GM12878 (cell line): Measurements from ENCODE around the gene PPP1R1C. TPM values are rescaled to one million over a fixed set of nuclear protein-coding genes. Genes with fewer than 3 reads are reported as not detected.

Experiments
- ATAC-seq: fragments of 200-7000 bp; cut with Tn5 transposase; 3 replicates; pipeline ENCODE4 v1.9.1; 2020; ENCODE audit warnings: mild to moderate bottlenecking, moderate library complexity
- BruUV-seq: library from RNA; stranded (reverse); fragments of 400-500 nt; replicated peaks from 2 replicates; lab custom pipeline; 2021; lab: Mats Ljungman, UMichigan
- CTCF ChIA-PET: fragments of 300-600 bp; sonication (Branson Sonifier 250); formaldehyde crosslinking; extraction: SDS; loops from one replicate; lab custom pipeline; 2021; ENCODE audit warnings: inconsistent platforms; lab: Yijun Ruan, JAX
- POLR2A ChIA-PET: fragments of 350-600 bp; formaldehyde crosslinking; extraction: SDS; loops from one replicate; lab custom pipeline; 2021; ENCODE audit warnings: inconsistent platforms; lab: Charles Lee
- RAD21 ChIA-PET: fragments of 300-600 bp; sonication (Branson Sonifier 250); formaldehyde crosslinking; loops from one replicate; lab custom pipeline; 2023; ENCODE audit warnings: antibody characterized with exemption; ENCODE audit not compliant: unreplicated experiment; lab: Charles Lee
- SMC1A ChIA-PET: fragments of 300-600 bp; sonication (Branson Sonifier 250); formaldehyde crosslinking; loops from one replicate; lab custom pipeline; 2023; ENCODE audit not compliant: unreplicated experiment, uncharacterized antibody; lab: Charles Lee
- DNase-seq: peaks from one replicate; pipeline ENCODE4 v3.0.0-alpha.2; 2011; ENCODE audit warnings: low read depth, low spot score
- FAIRE-seq: peaks from 3 replicates; lab custom pipeline; 2011; peaks lifted over from hg19 to GRCh38; lab: Jason Lieb, UNC
- H2AFZ ChIP-seq: 2 replicates; pipeline ENCODE4 v1.6.0; 2011; ENCODE audit warnings: low read depth, low read length, control low read depth; ENCODE audit not compliant: control insufficient read depth
- H3K27ac ChIP-seq: 2 replicates; pipeline ENCODE4 v1.5.1; 2011; ENCODE audit warnings: control low read depth; ENCODE audit not compliant: control insufficient read depth, insufficient read depth
- H3K27me3 ChIP-seq, 2 experiments: replicated peaks in 1 of 2; 2 replicates each; pipeline versions ENCODE4 v1.6.0 to v1.6.1; 2011; ENCODE audit warnings: low read length in 1 of 2; ENCODE audit not compliant: control insufficient read depth in 2 of 2, insufficient read depth in 2 of 2
- H3K36me3 ChIP-seq, 2 experiments: 2 replicates each; pipeline ENCODE4 v1.5.1; 2011; ENCODE audit warnings: low read length in 1 of 2; ENCODE audit not compliant: control insufficient read depth in 2 of 2, insufficient read depth in 2 of 2
- H3K4me1 ChIP-seq: 2 replicates; pipeline ENCODE4 v1.6.1; 2011; ENCODE audit warnings: mild to moderate bottlenecking, low read length, moderate library complexity, mixed read lengths; ENCODE audit not compliant: control insufficient read depth, insufficient read depth
- H3K4me2 ChIP-seq: 2 replicates; pipeline ENCODE4 v1.6.0; 2011; ENCODE audit warnings: control low read depth; ENCODE audit not compliant: control insufficient read depth, insufficient read depth
- H3K4me3 ChIP-seq: fragments of 200-600 bp; sonication (generic); 2 replicates; pipeline ENCODE4 v1.5.1; 2016
- H3K79me2 ChIP-seq: 2 replicates; pipeline ENCODE4 v1.6.0; 2011; ENCODE audit warnings: low read length; ENCODE audit not compliant: control insufficient read depth, insufficient read depth
- H3K9ac ChIP-seq: 2 replicates; pipeline ENCODE4 v1.8.0; 2011; ENCODE audit warnings: low read length, control low read depth, mixed read lengths; ENCODE audit not compliant: control insufficient read depth, insufficient read depth
- H3K9me3 ChIP-seq: replicated peaks from 3 replicates; pipeline ENCODE4 v1.5.1; 2011; ENCODE audit warnings: mild to moderate bottlenecking, low read length; ENCODE audit not compliant: control insufficient read depth, insufficient read depth
- H4K20me1 ChIP-seq: 2 replicates; pipeline ENCODE4 v1.6.0; 2011; ENCODE audit not compliant: control insufficient read depth, insufficient read depth
- HCFC1 ChIP-seq: fragments of 150-350 bp; IDR thresholded peaks from 2 replicates; pipeline ENCODE4 v1.6.1; 2014; ENCODE audit warnings: low read length
- KLF5 ChIP-seq: fragments of 450-650 bp; IDR thresholded peaks from 2 replicates; pipeline ENCODE4 v1.6.1; 2014; ENCODE audit warnings: mild to moderate bottlenecking; ENCODE audit not compliant: partially characterized antibody
- NFXL1 ChIP-seq: fragments of 450-650 bp; IDR thresholded peaks from 2 replicates; pipeline ENCODE4 v1.6.1; 2017; ENCODE audit warnings: antibody characterized with exemption, mild to moderate bottlenecking, borderline replicate concordance
- NRF1 ChIP-seq: conservative IDR thresholded peaks from 2 replicates; pipeline ENCODE4 v1.6.1; 2011; ENCODE audit warnings: mild to moderate bottlenecking, low read depth, low read length, improper control_type of control experiment
- POLR2AphosphoS2 ChIP-seq: IDR thresholded peaks from 2 replicates; pipeline ENCODE4 v1.6.1; 2011; ENCODE audit warnings: low read depth, mild to moderate bottlenecking, low read length, improper control_type of control experiment, moderate library complexity
- RAD51 ChIP-seq: fragments of 450-650 bp; IDR thresholded peaks from 2 replicates; pipeline ENCODE4 v1.6.1; 2016; ENCODE audit warnings: moderate library complexity, mild to moderate bottlenecking, inconsistent platforms
- RB1 ChIP-seq: fragments of 450-650 bp; formaldehyde crosslinking; IDR thresholded peaks from 2 replicates; pipeline ENCODE4 v1.6.1; 2017; ENCODE audit warnings: mild to moderate bottlenecking, borderline replicate concordance
- RBBP5 ChIP-seq: fragments of 200-600 bp; sonication (generic); conservative IDR thresholded peaks from 2 replicates; pipeline ENCODE4 v1.6.1; 2016
- RFX5 ChIP-seq: IDR thresholded peaks from 2 replicates; pipeline ENCODE4 v1.6.1; 2011; ENCODE audit warnings: low read depth, low read length, improper control_type of control experiment
- SMAD5 ChIP-seq: IDR thresholded peaks from 2 replicates; pipeline ENCODE4 v1.6.1; 2016; ENCODE audit warnings: antibody characterized with exemption, low read depth
- SMC3 ChIP-seq: IDR thresholded peaks from 2 replicates; pipeline ENCODE4 v1.6.1; 2011; ENCODE audit warnings: low read length, improper control_type of control experiment, borderline replicate concordance
- SRF ChIP-seq, 2 experiments: IDR thresholded peaks; 2 replicates each; pipeline ENCODE4 v1.6.1; 2011; ENCODE audit warnings: low read depth in 2 of 2, low read length in 2 of 2, mild to moderate bottlenecking in 1 of 2, moderate library complexity in 1 of 2
- TARDBP ChIP-seq: IDR thresholded peaks from 2 replicates; pipeline ENCODE4 v1.6.1; 2016; ENCODE audit warnings: borderline replicate concordance
- TCF12 ChIP-seq: IDR thresholded peaks from 2 replicates; pipeline ENCODE4 v1.6.1; 2011; ENCODE audit warnings: low read depth, mild to moderate bottlenecking, low read length
- ZSCAN29 ChIP-seq: fragments of 450-650 bp; IDR thresholded peaks from 2 replicates; pipeline ENCODE4 v1.6.1; 2017; ENCODE audit warnings: mild to moderate bottlenecking, moderate library complexity
- WGBS: methylation state at CpG from one replicate; pipeline ENCODE4 v1.1.6; 2016; ENCODE audit warnings: low lambda C conversion rate; ENCODE audit not compliant: insufficient replicate concordance, insufficient coverage; ENCODE audit errors: missing lambda C conversion rate; 5-methylcytosine and 5-hydroxymethylcytosine counted together
- in situ Hi-C: fragments of 300-500 bp; cut with MboI; formaldehyde crosslinking; loops from 9 replicates; pipeline ENCODE4 v1.14.3; 2018; ENCODE audit warnings: mixed read lengths
- intact Hi-C: fragments of 100-400 bp; cut with micrococcal nuclease; formaldehyde crosslinking; loops from one replicate; pipeline ENCODE4 v1.14.2; 2022; ENCODE audit not compliant: unreplicated experiment
- polyA plus RNA-seq, 11 experiments: library from polyadenylated mRNA; depleted of rRNA in 4 of 11; unstranded in 6 of 11; stranded (reverse) in 5 of 11; fragments of >200 nt; fragmentation: Nextera tagmentation in 4 of 11; fragmentation: Illumina TruSeq in 1 of 11; extraction: Ambion mirVana in 4 of 11; extraction: Trizol in 1 of 11; gene quantifications; 1 replicate in 1 of 11; 2 replicates in 10 of 11; pipeline versions ENCODE4 v1.2.1 to v1.2.3, GENCODE V29; 2011 to 2016; ENCODE audit warnings: inconsistent platforms in 2 of 11, missing spikeins in 2 of 11, low read depth in 1 of 11
- total RNA-seq, 4 experiments: library from RNA; depleted of rRNA in 3 of 4; stranded (reverse); fragments of >200 nt in 3 of 4; fragmentation: Illumina TruSeq in 1 of 4; extraction: Trizol in 1 of 4; gene quantifications; 2 replicates each; pipeline versions ENCODE4 v1.2.1 to v1.2.3, GENCODE V29; 2013 to 2021
- TF ChIP-seq, protein P1 (sequence below): IDR thresholded peaks from 2 replicates; pipeline ENCODE4 v1.6.1; 2011; ENCODE audit warnings: borderline replicate concordance, low read depth, mild to moderate bottlenecking, moderate library complexity, low read length; ENCODE audit not compliant: insufficient read depth, poor library complexity, severe bottlenecking
- TF ChIP-seq, protein P2 (sequence below): IDR thresholded peaks from 2 replicates; pipeline ENCODE4 v1.6.1; 2011; ENCODE audit warnings: borderline replicate concordance, low read depth, mild to moderate bottlenecking, moderate library complexity, mixed read lengths, low read length; ENCODE audit not compliant: insufficient read depth; ENCODE audit errors: extremely low read length

The PPP1R1C gene
- total and polyA plus RNA-seq, 10 of the 15 experiments (the other 5 are each of a cell fraction or from before 2014, with no cell fraction given): 0.11 TPM; not detected in 9

DNA sequence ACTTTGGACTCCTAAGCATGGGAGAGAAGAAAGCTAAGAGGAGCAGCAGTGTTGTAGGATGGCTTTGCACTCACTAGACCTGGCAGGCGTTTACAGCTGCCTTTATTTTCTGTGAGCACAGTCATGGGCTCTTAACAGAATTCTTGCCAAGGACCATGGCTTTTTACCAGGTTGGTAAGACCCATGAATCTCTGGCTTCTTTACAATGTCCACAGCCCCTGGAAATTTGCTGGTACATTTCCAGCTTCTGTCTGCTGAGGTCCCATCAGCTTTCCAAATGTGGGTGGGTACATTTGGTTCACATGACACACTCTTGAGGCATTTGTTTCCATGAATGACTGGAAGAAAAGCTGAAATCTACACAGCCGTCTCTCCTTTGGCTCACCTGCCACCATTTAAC lies 162.7 kb downstream of the PPP1R1C start:
- no TSS peak for BruUV-seq
- in situ Hi-C loops: no loop called here
- no peak for ATAC-seq

More for the DNA sequence above, 162.7 kb downstream of the PPP1R1C start:
- Histone ChIP-seq H3K27me3 (no peaks in the 10 kb centered on the region), H3K4me3 (no peak overlapping the region), H3K79me2 (no peaks in the 10 kb centered on the region), H4K20me1 (no peaks in the 10 kb centered on the region), H3K9ac (no peak overlapping the region), H3K27ac (no peak overlapping the region), H3K4me2 (no peak overlapping the region), H3K4me1 (no peaks in the 10 kb centered on the region), H2AFZ (no peak overlapping the region), H3K36me3 (no peaks in the 10 kb centered on the region), H3K9me3 (no peaks in the 10 kb centered on the region)
- ChIA-PET RAD21 (no interaction called here), POLR2A (no interaction called here), CTCF (no interaction called here), SMC1A (no interaction called here)
- FAIRE-seq: no peak
- intact Hi-C loops: no loop called here
- 27% methylated on average over 2 of the region's 2 CpGs for WGBS
- TF ChIP-seq, protein P1, sequence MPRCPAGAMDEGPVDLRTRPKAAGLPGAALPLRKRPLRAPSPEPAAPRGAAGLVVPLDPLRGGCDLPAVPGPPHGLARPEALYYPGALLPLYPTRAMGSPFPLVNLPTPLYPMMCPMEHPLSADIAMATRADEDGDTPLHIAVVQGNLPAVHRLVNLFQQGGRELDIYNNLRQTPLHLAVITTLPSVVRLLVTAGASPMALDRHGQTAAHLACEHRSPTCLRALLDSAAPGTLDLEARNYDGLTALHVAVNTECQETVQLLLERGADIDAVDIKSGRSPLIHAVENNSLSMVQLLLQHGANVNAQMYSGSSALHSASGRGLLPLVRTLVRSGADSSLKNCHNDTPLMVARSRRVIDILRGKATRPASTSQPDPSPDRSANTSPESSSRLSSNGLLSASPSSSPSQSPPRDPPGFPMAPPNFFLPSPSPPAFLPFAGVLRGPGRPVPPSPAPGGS: no peak
- TF ChIP-seq RBBP5: no peak
- no peak for TF ChIP-seq SRF (IDR thresholded peaks at IDR 0.05; ENCODE audit: low read depth in 2 of 2, low read length in 2 of 2)
- no peak for TF ChIP-seq SMAD5
- TF ChIP-seq RAD51: no peak
- no peak for TF ChIP-seq ZSCAN29
- TF ChIP-seq TARDBP: no peak
- no peak for TF ChIP-seq NFXL1
- no peak for TF ChIP-seq RFX5
- TF ChIP-seq KLF5: no peak
- TF ChIP-seq POLR2AphosphoS2: no peak
- no peak for TF ChIP-seq SMC3
- no peak for TF ChIP-seq NRF1
- no peak for TF ChIP-seq HCFC1
- TF ChIP-seq TCF12: no peak
- TF ChIP-seq RB1: no peak
- TF ChIP-seq, protein P2, sequence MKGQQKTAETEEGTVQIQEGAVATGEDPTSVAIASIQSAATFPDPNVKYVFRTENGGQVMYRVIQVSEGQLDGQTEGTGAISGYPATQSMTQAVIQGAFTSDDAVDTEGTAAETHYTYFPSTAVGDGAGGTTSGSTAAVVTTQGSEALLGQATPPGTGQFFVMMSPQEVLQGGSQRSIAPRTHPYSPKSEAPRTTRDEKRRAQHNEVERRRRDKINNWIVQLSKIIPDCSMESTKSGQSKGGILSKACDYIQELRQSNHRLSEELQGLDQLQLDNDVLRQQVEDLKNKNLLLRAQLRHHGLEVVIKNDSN: no peak
- no peak for DNase-seq
